ENCODE data around the gene BCAS4.

Gene BCAS4

DNA sequence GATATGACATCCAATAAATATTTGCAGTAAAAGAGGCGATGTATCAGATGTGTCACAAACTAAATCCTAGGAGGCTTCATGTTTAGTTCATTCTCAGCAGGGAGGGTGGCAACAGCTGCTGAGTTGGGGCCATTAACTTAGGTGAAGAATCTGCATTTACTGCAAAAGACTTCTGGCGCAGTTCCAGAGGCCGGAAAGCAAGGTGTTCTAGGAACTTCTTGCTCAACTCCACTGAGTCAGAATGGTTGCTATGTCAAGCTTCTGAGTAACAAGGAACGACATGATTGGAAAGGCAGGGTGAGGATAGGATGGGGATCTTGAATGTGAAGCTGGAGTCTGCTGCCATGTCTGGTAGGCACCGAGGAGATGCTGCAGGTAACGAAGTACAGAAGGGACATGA lies 124.7 kb downstream of the BCAS4 start:
- DNase-seq, result no peak

DNA sequence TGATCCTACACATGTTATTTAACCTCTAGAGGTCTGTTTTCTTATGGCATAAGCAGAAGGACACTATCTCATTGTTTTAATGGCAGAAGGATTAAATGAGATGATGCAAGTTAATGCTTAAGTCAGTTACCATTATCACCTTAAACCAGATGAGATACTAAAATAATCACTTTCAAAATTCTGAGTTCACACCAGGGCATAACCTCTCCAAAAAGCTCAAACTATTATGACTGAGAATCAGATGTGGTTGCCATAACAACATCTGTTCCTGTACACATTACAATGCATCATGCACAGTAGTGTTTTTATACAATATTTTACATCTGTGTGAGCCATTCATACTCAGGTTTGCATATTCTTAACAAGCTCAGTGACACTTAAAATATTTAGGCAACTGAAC lies 126.1 kb downstream of the BCAS4 start:
- DNase-seq, result no peak

DNA sequence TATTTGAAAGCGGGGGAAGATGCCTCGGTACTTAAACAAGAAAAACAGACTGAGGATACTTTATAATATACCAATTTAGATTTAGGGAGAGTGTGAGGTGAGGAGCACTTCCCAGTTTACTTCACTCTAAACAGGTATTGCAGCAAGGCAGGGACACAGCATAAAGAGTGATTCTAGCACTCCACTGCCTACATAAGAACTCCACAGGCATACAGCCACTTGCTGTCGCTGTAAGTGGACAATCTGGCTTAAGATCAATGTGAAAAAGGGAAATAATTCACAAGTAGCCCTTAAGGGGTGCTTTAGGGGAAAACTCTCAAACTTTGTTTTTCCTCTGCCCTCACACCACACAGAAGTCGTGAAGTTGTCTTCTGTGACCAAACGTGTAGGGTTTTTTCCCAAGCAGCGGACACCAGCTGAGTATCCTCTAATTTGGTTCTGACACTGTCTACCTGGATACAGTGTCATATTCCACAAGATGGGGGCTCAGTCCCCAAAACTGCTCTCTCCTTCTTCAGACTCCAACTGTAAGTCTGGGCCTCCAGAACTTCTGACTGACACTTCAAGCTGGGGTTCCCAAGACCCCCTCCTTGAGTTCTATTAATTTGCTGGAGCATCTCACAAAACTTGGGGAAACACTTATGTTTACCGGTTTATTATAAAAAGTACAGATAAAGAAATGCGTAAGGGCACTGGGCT lies 127.1 kb downstream of the BCAS4 start:
- no peak for DNase-seq

DNA sequence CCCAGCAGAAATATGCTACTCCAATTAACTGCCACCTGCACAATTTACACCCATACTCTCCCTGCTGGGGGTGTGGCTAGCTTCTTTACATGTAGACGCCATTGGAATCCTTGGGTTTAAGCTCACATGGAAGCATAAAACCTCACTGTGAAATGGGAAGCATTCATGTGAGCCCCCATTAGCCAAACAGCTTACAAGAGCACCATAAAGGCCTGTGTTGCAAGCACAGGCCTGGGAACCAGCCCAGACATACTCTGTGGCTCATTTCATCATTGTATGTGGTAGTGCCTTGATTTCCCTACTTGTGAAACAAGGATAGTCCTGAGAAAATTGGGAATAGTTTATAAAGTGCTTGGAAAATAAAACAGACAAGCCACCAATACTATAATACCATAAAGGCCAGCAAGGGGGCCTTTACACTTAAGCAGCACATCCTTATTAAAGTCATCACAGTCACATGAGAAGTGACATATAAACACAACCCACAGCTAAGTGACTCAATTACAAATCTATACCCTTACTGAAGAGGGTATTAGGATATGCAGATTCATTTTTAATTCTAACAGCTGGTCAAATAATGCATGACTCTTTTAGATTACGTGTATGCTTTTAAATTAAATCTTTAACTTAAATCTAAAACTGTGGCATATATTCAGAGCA lies 129.5 kb downstream of the BCAS4 start:
- DNase-seq, result no peak

DNA sequence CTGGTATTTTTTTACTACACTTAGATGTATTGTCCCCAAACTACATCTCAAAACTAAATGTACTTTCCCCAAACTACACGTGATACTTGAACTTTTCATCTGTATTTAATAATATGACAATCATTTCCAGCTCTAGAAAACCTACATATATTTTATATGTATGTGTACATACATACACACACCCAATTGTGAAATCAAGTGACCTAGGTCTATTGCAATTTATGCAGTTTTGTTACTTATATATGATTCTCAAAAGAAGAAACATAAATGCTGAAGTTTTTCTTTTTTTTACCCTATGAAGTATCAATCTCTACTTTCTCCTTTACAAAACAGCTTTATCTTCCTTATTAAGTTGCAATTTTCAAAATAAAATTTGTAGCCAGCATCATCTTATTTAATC lies 131.7 kb downstream of the BCAS4 start:
- no peak for DNase-seq
